Stimulated activated CD4-positive, alpha-beta T cell treated with anti-CD3 and anti-CD28 coated beads, TNF-alpha, amount 100 ng/mL, for 24 hours (primary cell): Measurements from ENCODE around the gene APH1B.
"Not testable (repeated sequence)": the region's sequence is repeated elsewhere in the genome, so short reads cannot be mapped to it uniquely, and the experiment has no call there.

Source experiments
- DNase-seq, 3 experiments: peaks; one replicate each; pipeline ENCODE4 v3.0.0-alpha.2; 2020; ENCODE audit warnings: low read depth in 3 of 3

APH1B gene

DNA sequence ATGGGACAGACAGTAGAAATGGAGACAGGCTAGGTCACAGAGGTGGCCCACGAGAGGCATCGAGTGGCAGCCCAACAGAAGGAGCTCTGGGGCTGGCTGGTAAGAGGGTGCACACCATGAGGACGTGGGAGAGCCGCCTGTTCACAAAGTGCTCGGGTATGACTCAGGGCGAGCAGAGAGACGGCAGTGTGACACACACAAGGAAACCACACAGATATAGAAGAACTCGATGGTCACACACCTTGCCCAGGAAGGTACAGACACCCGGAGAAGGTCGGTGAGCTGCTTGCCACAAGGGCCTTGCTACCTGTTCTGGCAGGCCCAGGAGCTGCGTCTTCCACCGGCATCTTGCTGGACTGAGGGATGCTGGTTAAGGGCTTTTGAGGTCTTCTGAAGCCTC lies 54.1 kb downstream of the APH1B start:
- no peak for DNase-seq

- no peak for DNase-seq
These were observed 55.1 kb downstream of the APH1B start for GRCh38 chr15:63332367-63333124.

GRCh38 chr15:63334821-63335220 lies 57.4 kb downstream of the APH1B start:
- DNase-seq = no peak

DNA sequence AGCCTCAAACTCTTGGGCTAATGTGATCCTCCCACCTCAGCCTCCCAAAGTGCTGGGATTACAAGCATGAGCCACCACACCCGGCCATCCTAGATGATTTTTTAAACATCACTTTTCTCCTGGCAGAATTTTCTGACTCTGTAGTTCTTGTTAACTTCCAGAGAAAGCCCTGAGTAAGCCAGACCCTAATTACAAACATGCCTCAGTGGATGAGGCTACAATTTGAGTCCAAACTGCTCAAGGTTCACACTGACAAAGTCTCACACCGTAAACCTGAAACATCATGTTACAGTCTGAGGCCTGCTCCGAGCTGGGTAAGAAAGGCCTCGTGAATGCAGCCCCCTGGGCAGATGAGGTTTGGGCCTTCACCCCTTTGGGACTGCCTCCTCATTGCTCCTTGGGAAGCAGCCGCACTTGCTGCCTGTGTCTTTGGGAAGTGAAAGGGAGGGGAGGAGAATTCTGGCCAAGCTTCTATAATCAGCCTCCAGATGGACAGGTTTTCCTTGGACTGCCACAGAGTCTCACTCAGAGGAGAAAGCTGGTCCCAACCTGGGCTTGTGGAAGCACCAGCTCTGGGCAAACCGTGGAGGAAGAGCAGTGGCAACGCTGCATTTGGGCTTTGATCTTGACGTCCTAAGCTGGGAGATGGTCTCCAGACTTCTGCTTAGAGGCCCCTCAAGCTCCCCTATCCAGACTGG lies 58.3 kb downstream of the APH1B start:
- no peak for DNase-seq

DNA sequence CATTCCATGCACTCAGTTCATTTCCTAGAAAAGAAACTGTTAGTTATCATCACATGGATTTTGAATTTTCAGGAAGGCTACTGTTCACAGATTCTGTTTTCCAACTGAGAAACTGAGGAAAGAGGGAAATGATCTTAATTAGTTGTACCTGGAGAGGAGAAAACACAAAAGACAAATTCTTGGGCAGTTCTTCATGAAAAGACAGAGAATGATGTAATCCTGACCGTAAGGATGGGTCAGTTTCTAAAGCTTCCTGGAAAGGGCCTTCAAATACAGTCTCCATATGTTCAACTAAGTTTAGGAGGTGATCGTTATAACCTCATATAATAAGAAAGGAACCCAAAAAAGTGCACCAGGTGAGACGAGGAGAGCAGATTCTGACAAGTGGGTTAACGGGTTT lies 59.6 kb downstream of the APH1B start:
- no peak for DNase-seq

GRCh38 chr15:63338170-63338569 lies 60.8 kb downstream of the APH1B start:
- no peak for DNase-seq

- DNase-seq = no peak
These were observed 61.8 kb downstream of the APH1B start for GRCh38 chr15:63339006-63339766.

GRCh38 chr15:63339836-63340235 lies 62.4 kb downstream of the APH1B start:
- no peak for DNase-seq

DNA sequence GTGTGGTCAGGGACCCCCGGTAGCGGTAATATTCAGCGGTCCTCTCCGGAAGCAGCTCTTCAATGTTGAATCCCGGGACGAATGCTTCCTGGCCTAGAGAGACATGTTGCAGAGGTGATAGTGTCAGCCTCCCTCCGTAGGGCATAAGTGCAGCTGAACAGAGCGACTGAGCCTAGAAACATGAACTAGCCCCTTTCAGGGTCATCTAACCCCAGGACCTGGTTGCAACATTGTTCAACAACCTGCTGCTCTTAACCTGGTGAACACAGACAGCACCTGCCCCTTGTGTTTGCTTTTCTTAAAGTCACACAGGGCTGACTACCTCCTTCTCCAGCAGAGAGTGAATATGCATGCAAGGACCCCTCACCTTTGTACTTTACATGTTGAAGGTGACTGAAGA lies 62.9 kb downstream of the APH1B start:
- no peak for DNase-seq

DNA sequence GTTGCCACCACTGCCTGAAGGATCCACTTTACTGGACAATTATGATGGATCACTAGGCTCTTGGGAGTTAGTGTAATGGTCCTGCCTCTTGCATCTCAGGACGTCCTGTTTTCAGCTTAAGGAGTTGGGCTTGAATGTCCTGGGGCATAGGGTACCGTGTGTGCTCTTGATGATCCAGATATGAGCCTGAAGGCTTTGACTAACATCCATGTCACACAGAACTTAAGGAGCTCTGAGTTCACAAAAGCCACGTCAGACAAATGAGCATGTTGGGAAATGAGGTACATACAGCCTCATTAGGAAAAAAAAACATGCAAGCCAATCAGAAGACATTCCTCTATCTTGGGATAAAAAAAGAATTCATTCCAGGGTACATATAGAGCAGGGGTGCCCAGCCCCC lies 63.5 kb downstream of the APH1B start:
- no peak for DNase-seq

DNA sequence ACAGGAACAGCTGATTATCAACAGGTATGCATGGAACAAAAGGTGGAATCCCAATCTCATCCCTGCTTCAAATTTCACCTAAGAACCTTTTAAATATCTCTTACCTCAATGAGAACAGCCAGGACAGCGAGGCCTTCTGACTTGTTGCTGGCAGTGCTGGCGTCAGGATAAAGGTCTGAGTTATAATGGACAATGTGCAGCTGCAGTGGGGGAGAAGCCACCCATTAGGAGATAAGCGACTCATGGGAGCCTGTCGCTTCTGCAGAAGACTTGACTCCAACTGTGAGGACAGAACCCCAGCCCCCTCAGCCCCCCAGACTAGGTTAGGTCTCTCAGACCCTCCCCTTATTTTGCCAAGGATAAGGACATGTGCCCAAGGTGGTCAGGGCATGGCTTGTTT lies 64.5 kb downstream of the APH1B start:
- DNase-seq = no peak

DNA sequence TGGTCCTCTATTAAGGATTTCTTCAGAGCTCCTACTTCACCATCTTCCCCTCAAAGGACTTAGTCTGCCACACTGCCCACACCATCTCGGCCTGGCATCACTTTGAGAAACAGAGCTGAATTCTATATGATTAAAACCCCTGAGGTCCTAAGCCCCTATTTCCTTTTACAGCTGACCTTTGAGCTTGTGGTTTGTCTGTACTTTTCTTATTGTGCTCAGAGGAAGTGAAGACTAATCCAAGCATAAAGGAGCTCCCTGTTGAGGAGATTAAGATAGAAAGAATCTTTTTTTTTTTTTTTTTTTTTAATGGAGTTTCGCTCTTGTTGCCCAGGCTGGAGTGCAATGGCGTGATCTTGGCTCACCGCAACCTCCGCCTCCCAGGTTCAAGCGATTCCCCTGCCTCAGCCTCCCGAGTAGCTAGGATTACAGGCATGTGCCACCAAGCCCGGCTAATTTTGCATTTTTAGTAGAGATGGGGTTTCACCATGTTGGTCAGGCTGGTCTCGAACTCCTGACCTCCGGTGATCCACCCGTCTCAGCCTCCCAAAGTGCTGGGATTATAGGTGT lies 65.7 kb downstream of the APH1B start:
- DNase-seq = not testable (repeated sequence)

- no peak for DNase-seq
These were observed 67.5 kb downstream of the APH1B start for GRCh38 chr15:63344731-63345390.

DNA sequence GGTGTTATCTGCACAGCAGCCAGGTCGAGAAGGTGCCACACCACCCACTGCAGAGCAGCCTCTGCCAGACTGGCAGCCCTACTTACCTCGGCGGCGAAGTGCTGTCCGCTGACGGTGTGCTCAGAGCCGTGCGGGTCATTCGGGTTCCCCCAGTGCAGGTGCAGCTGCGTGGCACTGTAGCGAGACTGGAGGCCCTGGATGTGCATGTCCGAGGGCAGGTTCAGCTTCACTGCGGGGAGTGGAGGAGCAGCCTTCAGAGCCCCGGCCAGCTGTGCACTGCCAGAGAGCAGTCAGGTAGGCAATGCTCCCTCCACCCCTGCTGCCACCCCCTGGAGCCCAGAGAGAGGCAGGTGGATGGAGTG lies 68.0 kb downstream of the APH1B start:
- DNase-seq = no peak

DNA sequence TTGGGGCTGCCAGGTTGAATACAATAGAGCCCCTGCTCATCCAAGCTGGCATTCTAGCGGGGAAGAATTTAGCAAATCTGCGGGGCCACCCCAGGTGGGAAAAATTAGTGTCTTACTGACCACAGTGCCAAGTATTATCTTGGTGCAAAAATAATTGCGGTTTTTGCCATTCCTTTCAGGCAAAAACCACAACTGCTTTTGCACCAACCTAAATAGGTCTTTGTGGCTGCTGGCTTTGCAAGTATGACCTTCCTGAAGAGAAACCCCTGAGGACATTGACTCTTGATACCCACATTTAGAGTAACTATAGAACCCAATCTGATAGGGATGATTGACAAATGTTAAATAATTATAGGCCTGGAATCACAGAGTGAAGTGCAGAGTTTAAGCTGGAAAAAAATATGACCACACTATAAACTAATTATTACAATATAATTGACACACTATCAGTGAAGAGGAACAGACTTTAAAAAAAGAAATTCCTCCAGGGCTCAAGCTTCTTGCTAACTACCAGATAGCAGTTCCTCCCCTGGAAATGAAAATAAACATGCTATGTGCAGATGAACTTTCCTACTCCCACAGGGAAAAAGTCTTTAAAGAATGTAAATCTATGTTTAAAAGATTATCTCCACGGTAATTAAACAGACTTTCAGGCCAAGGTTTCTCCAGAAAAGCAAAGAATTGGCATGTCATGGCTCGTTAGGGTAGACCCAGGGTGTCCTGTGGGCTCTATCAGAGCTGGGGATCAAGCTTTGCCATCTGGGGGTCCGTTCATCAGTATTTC lies 69.9 kb downstream of the APH1B start:
- no peak for DNase-seq

- no peak for DNase-seq
These were observed 71.0 kb downstream of the APH1B start for GRCh38 chr15:63348392-63348791.

- DNase-seq = no peak
These were observed 71.8 kb downstream of the APH1B start for GRCh38 chr15:63349156-63349555.

DNA sequence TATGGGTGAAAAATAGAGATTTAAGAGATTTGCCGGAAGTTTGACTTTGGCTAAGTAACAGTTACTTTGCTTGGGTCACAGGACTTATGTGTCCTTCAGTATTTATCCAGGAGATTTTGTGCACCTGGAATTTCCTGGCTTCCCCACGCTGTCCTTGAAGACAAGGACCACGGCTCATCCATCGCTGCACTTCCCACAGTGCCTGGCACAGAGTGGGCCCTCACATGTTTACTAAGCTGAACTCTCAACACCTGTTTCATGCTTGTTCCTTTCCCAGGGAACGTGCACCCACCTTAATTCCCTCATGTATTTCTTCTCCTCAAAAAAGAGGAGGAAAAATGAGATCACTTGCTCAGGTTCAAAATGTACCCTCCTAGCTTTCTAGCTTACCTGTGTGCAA lies 72.2 kb downstream of the APH1B start:
- no peak for DNase-seq

GRCh38 chr15:63350178-63350621 lies 72.8 kb downstream of the APH1B start:
- no peak for DNase-seq

GRCh38 chr15:63351170-63351569 lies 73.8 kb downstream of the APH1B start:
- DNase-seq = no peak

GRCh38 chr15:63352808-63353207 lies 75.4 kb downstream of the APH1B start:
- no peak for DNase-seq
